Keratinocyte (primary cell): ENCODE measurements around the gene FNDC3B. TPM values are rescaled to one million over a fixed set of nuclear protein-coding genes. Genes with fewer than 3 reads are reported as not detected.

Experiments
- DNase-seq: peaks from one replicate; pipeline ENCODE4 v3.0.0-alpha.2; 2011; ENCODE audit warnings: low read depth, missing footprints, low spot score
- FAIRE-seq: peaks from 2 replicates; lab custom pipeline; 2011; peaks lifted over from hg19 to GRCh38; lab: Jason Lieb, UNC
- H2AFZ ChIP-seq: 2 replicates; pipeline ENCODE4 v1.6.0; 2012; ENCODE audit warnings: low read length, control low read depth, inconsistent platforms; ENCODE audit not compliant: control insufficient read depth
- H3K27ac ChIP-seq: 2 replicates; pipeline ENCODE4 v1.5.1; 2011; ENCODE audit warnings: low read length; ENCODE audit not compliant: control insufficient read depth, insufficient read depth
- H3K27me3 ChIP-seq: 3 replicates; pipeline ENCODE4 v1.6.0; 2011; ENCODE audit warnings: low read length; ENCODE audit not compliant: control insufficient read depth, insufficient read depth; ENCODE audit errors: extremely low read depth
- H3K36me3 ChIP-seq, 2 experiments: 2 replicates in 1 of 2; 3 replicates in 1 of 2; pipeline ENCODE4 v1.5.1; 2011; ENCODE audit warnings: low read length in 2 of 2, mild to moderate bottlenecking in 1 of 2; ENCODE audit not compliant: control insufficient read depth in 2 of 2, insufficient read depth in 2 of 2; ENCODE audit errors: extremely low read depth in 1 of 2
- H3K4me1 ChIP-seq: 3 replicates; pipeline ENCODE4 v1.5.1; 2011; ENCODE audit warnings: low read length; ENCODE audit not compliant: control insufficient read depth, insufficient read depth; ENCODE audit errors: extremely low read depth
- H3K4me2 ChIP-seq: 3 replicates; pipeline ENCODE4 v1.6.0; 2011; ENCODE audit warnings: low read depth, low read length; ENCODE audit not compliant: control insufficient read depth, insufficient read depth; ENCODE audit errors: extremely low read depth
- H3K4me3 ChIP-seq, 3 experiments: fragments of 200-600 bp in 1 of 3; sonication (generic) in 1 of 3; 2 replicates in 2 of 3; 3 replicates in 1 of 3; pipeline ENCODE4 v1.5.1; 2011 to 2016; ENCODE audit warnings: low read length in 3 of 3, mild to moderate bottlenecking in 3 of 3, control low read depth in 2 of 3, inconsistent platforms in 1 of 3, low read depth in 1 of 3, mixed read lengths in 1 of 3, mixed run types in 1 of 3, moderate library complexity in 1 of 3; ENCODE audit not compliant: control insufficient read depth in 2 of 3, insufficient read depth in 2 of 3; ENCODE audit errors: extremely low read depth in 1 of 3
- H3K79me2 ChIP-seq: 2 replicates; pipeline ENCODE4 v1.6.0; 2012; ENCODE audit warnings: low read length; ENCODE audit not compliant: control insufficient read depth, insufficient read depth
- H3K9ac ChIP-seq: 3 replicates; pipeline ENCODE4 v1.6.0; 2011; ENCODE audit warnings: low read length; ENCODE audit not compliant: control insufficient read depth, insufficient read depth; ENCODE audit errors: extremely low read depth
- H3K9me1 ChIP-seq: 3 replicates; pipeline ENCODE4 v1.6.0; 2011; ENCODE audit warnings: low read length; ENCODE audit not compliant: control insufficient read depth, insufficient read depth; ENCODE audit errors: extremely low read depth
- H3K9me3 ChIP-seq: 2 replicates; pipeline ENCODE4 v1.5.1; 2012; ENCODE audit warnings: low read depth, low read length; ENCODE audit not compliant: control insufficient read depth
- H4K20me1 ChIP-seq: 3 replicates; pipeline ENCODE4 v1.6.0; 2011; ENCODE audit warnings: low read length; ENCODE audit not compliant: control insufficient read depth, insufficient read depth; ENCODE audit errors: extremely low read depth
- EZH2 ChIP-seq: IDR thresholded peaks from one replicate; pipeline ENCODE4 v1.6.1; 2012; ENCODE audit warnings: inconsistent platforms, mild to moderate bottlenecking, low read length, moderate library complexity
- dilution Hi-C: fragments of 300-500 bp; cut with MboI; formaldehyde crosslinking; loops from one replicate; pipeline ENCODE4 v1.7.0; 2020; ENCODE audit warnings: low sequenced_read_pairs; ENCODE audit not compliant: extremely low pct_ligation_motif_present
- polyA plus RNA-seq, 5 experiments: library from polyadenylated mRNA; depleted of rRNA in 3 of 5; stranded (reverse) in 3 of 5; stranded (forward) in 1 of 5; unstranded in 1 of 5; fragments of >200 nt; gene quantifications; 1 replicate in 1 of 5; 2 replicates in 3 of 5; 3 replicates in 1 of 5; pipeline versions ENCODE4 v1.2.1 to v1.2.3, GENCODE V29; 2011 to 2012; ENCODE audit warnings: missing spikeins in 2 of 5, low read depth in 1 of 5, low replicate concordance in 1 of 5
- TF ChIP-seq, protein P1 (sequence below), 3 experiments: IDR thresholded peaks in 1 of 3; conservative IDR thresholded peaks in 1 of 3; optimal IDR thresholded peaks in 1 of 3; 2 replicates in 2 of 3; 3 replicates in 1 of 3; pipeline versions ENCODE3 to v1.5.1; 2011; ENCODE audit warnings: low read length in 3 of 3, mild to moderate bottlenecking in 3 of 3, moderate library complexity in 2 of 3, control low read depth in 1 of 3, inconsistent platforms in 1 of 3; ENCODE audit not compliant: insufficient read depth in 2 of 3; ENCODE audit errors: extremely low read depth in 1 of 3

Gene FNDC3B
- polyA plus RNA-seq, 1 donor (not counting 4 experiments of a cell fraction or from before 2014, with no cell fraction given): 31.4 TPM

GRCh38 chr3:172047567-172048115, 8.3 kb downstream of the FNDC3B start:
- no peaks in the 10 kb centered on the region for H3K9me3 ChIP-seq
- peaks cover 16% of the 10 kb centered on the region for H3K4me1 ChIP-seq
- DNase-seq (no peak), FAIRE-seq (no peak)
- peaks cover 6 to 22% of the 10 kb centered on the region in 2 experiments for H3K36me3 ChIP-seq
- no peak overlapping the region for H3K27ac ChIP-seq
- TF ChIP-seq EZH2: no peak
- TF ChIP-seq, protein P1, sequence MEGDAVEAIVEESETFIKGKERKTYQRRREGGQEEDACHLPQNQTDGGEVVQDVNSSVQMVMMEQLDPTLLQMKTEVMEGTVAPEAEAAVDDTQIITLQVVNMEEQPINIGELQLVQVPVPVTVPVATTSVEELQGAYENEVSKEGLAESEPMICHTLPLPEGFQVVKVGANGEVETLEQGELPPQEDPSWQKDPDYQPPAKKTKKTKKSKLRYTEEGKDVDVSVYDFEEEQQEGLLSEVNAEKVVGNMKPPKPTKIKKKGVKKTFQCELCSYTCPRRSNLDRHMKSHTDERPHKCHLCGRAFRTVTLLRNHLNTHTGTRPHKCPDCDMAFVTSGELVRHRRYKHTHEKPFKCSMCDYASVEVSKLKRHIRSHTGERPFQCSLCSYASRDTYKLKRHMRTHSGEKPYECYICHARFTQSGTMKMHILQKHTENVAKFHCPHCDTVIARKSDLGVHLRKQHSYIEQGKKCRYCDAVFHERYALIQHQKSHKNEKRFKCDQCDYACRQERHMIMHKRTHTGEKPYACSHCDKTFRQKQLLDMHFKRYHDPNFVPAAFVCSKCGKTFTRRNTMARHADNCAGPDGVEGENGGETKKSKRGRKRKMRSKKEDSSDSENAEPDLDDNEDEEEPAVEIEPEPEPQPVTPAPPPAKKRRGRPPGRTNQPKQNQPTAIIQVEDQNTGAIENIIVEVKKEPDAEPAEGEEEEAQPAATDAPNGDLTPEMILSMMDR (optimal IDR thresholded peaks at IDR 0.05 in 1 of 3, IDR thresholded peaks at IDR 0.05 in 1 of 3, conservative IDR thresholded peaks at IDR 0.05 in 1 of 3; ENCODE audit: extremely low read depth in 1 of 3, insufficient read depth in 2 of 3, low read length in 3 of 3): no peak
- peaks cover 95% of the 10 kb centered on the region for H3K79me2 ChIP-seq
- H3K4me2 ChIP-seq: no peak overlapping the region
- dilution Hi-C loops: no loop called here
- H3K9ac ChIP-seq: no peak overlapping the region
- H2AFZ ChIP-seq: no peak overlapping the region
- no peaks in the 10 kb centered on the region for H3K9me1 ChIP-seq
- H4K20me1 ChIP-seq: peaks cover 17% of the 10 kb centered on the region
- H3K4me3 ChIP-seq: no peak overlapping the region
- H3K27me3 ChIP-seq: no peaks in the 10 kb centered on the region

- FAIRE-seq: no peak
- Histone ChIP-seq H3K4me3 (no peak overlapping the region), H3K36me3 (peaks cover 7 to 18% of the 10 kb centered on the region in 2 experiments), H3K9me1 (no peaks in the 10 kb centered on the region), H3K27ac (no peak overlapping the region), H3K4me1 (peaks cover 16% of the 10 kb centered on the region), H4K20me1 (peaks cover 17% of the 10 kb centered on the region), H3K4me2 (no peak overlapping the region), H3K9me3 (no peaks in the 10 kb centered on the region), H3K79me2 (peaks cover 94% of the 10 kb centered on the region), H3K27me3 (no peaks in the 10 kb centered on the region), H3K9ac (no peak overlapping the region), H2AFZ (no peak overlapping the region)
- dilution Hi-C loops: no loop called here
- DNase-seq: no peak
- TF ChIP-seq EZH2: no peak
- TF ChIP-seq, protein P1 (optimal IDR thresholded peaks at IDR 0.05 in 1 of 3, IDR thresholded peaks at IDR 0.05 in 1 of 3, conservative IDR thresholded peaks at IDR 0.05 in 1 of 3; ENCODE audit: extremely low read depth in 1 of 3, insufficient read depth in 2 of 3, low read length in 3 of 3): no peak
Observed at GRCh38 chr3:172048599-172048998, 9.2 kb downstream of the FNDC3B start.
